ENCODE data around the gene HSDL1. TPM values are rescaled to one million over a fixed set of nuclear protein-coding genes. Genes with fewer than 3 reads are reported as not detected.

The HSDL1 gene
- total RNA-seq, 1 donor from 2014 or later, result 101 TPM

GRCh38 chr16:84175350-84176081 is 30.5 kb upstream of the HSDL1 start:
- H3K4me3 ChIP-seq, result no peak overlapping the region
- Mint-ChIP-seq H3K4me3 (peak overlapping the region; percentile 11), H3K27ac (peak overlapping the region; percentile 74), H3K36me3 (no peaks in the 10 kb centered on the region), H3K4me1 (peaks cover 5% of the 10 kb centered on the region), H3K27me3 (ENCODE audit: insufficient read depth, low read depth) (peaks cover 10% of the 10 kb centered on the region), H3K9me3 (no peaks in the 10 kb centered on the region)
- H3K9me3 ChIP-seq (ENCODE audit: low read depth), result no peaks in the 10 kb centered on the region
- H3K79me2 ChIP-seq (ENCODE audit: low read depth), result no peaks in the 10 kb centered on the region
- H2AFZ ChIP-seq (replicated peaks), result no peak overlapping the region
- H4K20me1 ChIP-seq (ENCODE audit: low read depth), result no peaks in the 10 kb centered on the region
- H3K9ac ChIP-seq, result no peak overlapping the region
- no peak for TF ChIP-seq EZH2 (IDR thresholded peaks at IDR 0.05)
- no peak for TF ChIP-seq EZH2phosphoT487 (IDR thresholded peaks at IDR 0.05)
- TF ChIP-seq CTCF (IDR thresholded peaks at IDR 0.05), result peak; percentile 73
- peak; percentile 79 for DNase-seq (ENCODE audit: low spot score)
- no peaks in the 10 kb centered on the region for H3K27me3 ChIP-seq
- no peaks in the 10 kb centered on the region for H3F3A ChIP-seq (ENCODE audit: low read depth)
- no peak overlapping the region for H3K27ac ChIP-seq
- no peaks in the 10 kb centered on the region for H3K4me1 ChIP-seq
- no peak overlapping the region for H3K4me2 ChIP-seq
- no peaks in the 10 kb centered on the region for H3K36me3 ChIP-seq

GRCh38 chr16:84174396-84174795 is 29.4 kb upstream of the HSDL1 start:
- Histone ChIP-seq H3K4me1 (no peaks in the 10 kb centered on the region), H3K27ac (no peak overlapping the region), H3F3A (ENCODE audit: low read depth) (no peaks in the 10 kb centered on the region), H3K4me2 (no peak overlapping the region), H4K20me1 (ENCODE audit: low read depth) (no peaks in the 10 kb centered on the region), H3K9ac (no peak overlapping the region), H3K36me3 (no peaks in the 10 kb centered on the region), H2AFZ (replicated peaks) (no peak overlapping the region), H3K9me3 (ENCODE audit: low read depth) (no peaks in the 10 kb centered on the region), H3K27me3 (no peaks in the 10 kb centered on the region), H3K79me2 (ENCODE audit: low read depth) (no peaks in the 10 kb centered on the region), H3K4me3 (no peak overlapping the region)
- TF ChIP-seq CTCF (IDR thresholded peaks at IDR 0.05), result no peak
- TF ChIP-seq EZH2phosphoT487 (IDR thresholded peaks at IDR 0.05), result no peak
- TF ChIP-seq EZH2 (IDR thresholded peaks at IDR 0.05), result no peak
- DNase-seq (ENCODE audit: low spot score), result no peak
- Mint-ChIP-seq H3K4me1 (peaks cover 5% of the 10 kb centered on the region), H3K36me3 (no peaks in the 10 kb centered on the region), H3K9me3 (no peaks in the 10 kb centered on the region), H3K4me3 (no peak overlapping the region), H3K27ac (no peak overlapping the region), H3K27me3 (ENCODE audit: insufficient read depth, low read depth) (peaks cover 10% of the 10 kb centered on the region)

- H3K27me3 ChIP-seq, result no peaks in the 10 kb centered on the region
- no peaks in the 10 kb centered on the region for H4K20me1 ChIP-seq (ENCODE audit: low read depth)
- no peak overlapping the region for H3K4me2 ChIP-seq
- no peaks in the 10 kb centered on the region for H3K4me1 Mint-ChIP-seq
- H3K4me3 ChIP-seq, result no peak overlapping the region
- TF ChIP-seq EZH2phosphoT487 (IDR thresholded peaks at IDR 0.05), result no peak
- TF ChIP-seq EZH2 (IDR thresholded peaks at IDR 0.05), result no peak
- TF ChIP-seq CTCF (IDR thresholded peaks at IDR 0.05), result no peak
- H3K79me2 ChIP-seq (ENCODE audit: low read depth), result no peaks in the 10 kb centered on the region
- H3K9ac ChIP-seq, result no peak overlapping the region
- H3K4me1 ChIP-seq, result no peaks in the 10 kb centered on the region
- no peak overlapping the region for H3K4me3 Mint-ChIP-seq
- H3K36me3 ChIP-seq, result no peaks in the 10 kb centered on the region
- H3K9me3 Mint-ChIP-seq, result no peaks in the 10 kb centered on the region
- H2AFZ ChIP-seq (replicated peaks), result no peak overlapping the region
- no peaks in the 10 kb centered on the region for H3K9me3 ChIP-seq (ENCODE audit: low read depth)
- H3K27ac ChIP-seq, result no peak overlapping the region
- no peak overlapping the region for H3K27ac Mint-ChIP-seq
- no peaks in the 10 kb centered on the region for H3K36me3 Mint-ChIP-seq
- H3F3A ChIP-seq (ENCODE audit: low read depth), result no peaks in the 10 kb centered on the region
- H3K27me3 Mint-ChIP-seq (ENCODE audit: insufficient read depth, low read depth), result peaks cover 11% of the 10 kb centered on the region
- no peak for DNase-seq (ENCODE audit: low spot score)
These were observed 24.9 kb upstream of the HSDL1 start for GRCh38 chr16:84169765-84170310.
